HS-5 (cell line): ENCODE measurements around the gene TPST1.
"Not testable (repeated sequence)": the region's sequence is repeated elsewhere in the genome, so short reads cannot be mapped to it uniquely, and the experiment has no call there.

ENCODE experiments used
- DNase-seq: peaks from one replicate; pipeline ENCODE4 v3.0.0-alpha.2; 2012; ENCODE audit warnings: low read depth

TPST1 gene

DNA sequence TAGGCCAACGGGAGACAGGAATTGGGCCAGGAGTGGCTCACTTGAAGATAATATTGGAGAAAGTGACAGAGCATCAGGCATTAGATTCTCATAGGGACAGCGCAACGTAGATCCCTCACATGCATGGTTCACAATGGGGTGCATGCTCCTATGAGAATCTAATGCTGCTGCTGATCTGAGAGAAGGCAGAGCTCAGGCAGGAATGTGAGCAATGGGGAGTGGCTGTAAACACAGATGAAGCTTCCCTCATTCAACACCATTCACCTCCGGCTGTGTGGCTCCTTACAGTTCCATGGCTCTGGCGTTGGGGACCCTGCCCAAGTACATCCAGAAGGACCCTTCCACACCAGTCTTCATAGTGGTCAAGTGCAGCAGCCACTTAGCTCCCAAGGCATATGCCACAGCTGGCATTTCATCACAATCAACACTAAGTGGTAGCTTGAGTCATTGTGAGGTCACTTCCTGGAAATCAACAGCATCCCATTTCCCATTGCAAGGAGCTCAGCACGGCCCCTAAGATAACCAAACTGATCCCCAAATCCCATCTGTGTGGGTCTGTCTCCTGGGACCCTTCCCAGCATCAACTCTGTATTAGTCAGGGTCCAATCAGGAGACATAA, 174.5 kb downstream of the TPST1 start:
- DNase-seq = peak; percentile 64

DNA sequence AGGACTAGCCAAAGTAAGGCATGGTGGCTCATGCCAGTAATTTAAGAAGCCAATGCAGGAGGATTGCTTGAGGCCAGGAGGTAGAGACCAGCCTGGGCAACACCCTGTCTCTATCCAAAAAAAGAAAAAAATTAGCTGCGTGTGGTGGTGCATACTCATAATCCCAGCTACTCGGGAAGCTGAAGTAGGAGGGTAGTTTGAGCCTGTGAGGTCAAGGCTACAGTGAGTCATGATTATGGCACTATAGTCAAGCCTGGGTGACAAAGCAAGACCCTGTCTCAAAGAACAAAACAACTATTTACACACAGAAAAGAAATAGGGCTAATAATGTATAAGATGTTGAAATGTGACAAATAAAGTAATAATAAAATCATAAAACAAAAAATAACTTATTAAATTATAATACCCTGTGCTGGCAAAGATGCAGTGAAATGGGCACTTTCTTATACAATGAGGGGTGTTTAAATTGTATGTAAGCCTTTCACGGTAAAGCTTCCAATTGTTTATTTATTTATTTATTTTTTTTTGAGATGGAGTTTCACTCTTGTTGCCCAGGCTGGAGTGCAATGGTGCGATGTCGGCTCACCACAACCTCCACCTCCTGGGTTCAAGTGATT, 175.2 kb downstream of the TPST1 start:
- DNase-seq = peak; percentile 53

DNA sequence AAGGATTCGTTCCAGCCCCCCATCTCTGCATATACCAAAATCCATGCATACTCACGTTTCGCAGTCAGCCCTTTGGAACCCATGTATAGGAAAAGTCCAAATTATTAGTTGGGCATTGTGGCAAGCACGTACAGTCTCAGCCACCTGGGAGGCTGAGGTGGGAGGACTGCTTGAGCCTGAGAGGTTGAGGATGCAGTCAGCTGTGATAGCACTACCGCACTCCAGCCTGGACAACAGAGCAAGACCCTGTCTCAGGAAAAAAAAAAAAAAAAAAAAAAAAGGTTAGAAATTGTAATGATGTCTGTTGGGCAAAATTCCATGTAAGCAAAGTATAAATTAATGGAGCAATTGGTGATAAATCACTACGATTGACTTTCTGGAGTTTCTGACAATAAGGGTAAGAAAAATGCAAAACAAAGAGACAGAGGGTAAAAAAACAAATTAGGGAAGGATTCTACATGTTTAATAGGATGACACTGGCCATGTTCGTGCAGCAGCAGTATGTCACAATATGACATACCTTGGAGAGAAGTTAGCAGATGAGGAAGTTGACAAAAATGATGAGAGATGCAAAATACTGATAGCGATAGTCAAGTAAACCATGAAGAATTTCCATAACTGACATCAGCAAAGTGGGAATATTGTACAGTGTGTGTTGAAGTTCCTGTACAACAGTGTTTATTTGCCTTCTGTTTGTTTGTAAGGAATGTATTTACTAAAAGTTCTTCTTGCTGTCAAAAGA, 177.2 kb downstream of the TPST1 start:
- not testable (repeated sequence) for DNase-seq

DNA sequence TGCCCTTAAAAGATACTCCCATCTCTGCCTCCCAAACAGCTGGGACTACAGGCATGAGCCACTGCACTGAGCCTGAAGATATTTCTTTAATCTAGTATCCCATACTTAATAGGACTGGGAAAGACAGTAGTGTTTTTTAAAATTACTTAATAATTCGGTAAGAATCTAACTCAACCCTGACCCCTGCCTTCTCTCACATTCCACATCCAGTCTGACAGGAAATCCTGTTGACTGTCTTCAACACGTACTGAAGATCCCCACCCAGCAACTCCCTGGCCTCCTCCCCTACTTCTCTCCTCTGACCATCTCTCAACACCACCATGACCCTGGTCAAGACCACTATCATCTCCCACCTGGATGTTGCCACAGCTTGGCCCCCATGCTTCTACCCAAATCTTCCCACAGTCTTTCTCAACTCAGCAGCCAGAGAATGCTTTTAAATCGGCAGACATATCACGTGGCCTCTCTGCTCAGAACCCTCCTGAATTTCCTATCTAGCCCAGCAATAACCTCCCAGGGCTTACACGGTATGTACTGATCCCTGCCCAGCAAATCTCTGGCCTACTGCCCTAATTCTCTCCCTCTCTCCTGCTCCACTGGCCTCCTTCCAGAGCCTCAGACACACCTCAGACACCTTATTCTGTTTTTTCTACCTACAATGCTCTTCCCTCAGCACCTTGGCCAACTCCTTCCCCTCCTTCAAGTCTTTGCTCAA, 180.2 kb downstream of the TPST1 start:
- not testable (repeated sequence) for DNase-seq

DNA sequence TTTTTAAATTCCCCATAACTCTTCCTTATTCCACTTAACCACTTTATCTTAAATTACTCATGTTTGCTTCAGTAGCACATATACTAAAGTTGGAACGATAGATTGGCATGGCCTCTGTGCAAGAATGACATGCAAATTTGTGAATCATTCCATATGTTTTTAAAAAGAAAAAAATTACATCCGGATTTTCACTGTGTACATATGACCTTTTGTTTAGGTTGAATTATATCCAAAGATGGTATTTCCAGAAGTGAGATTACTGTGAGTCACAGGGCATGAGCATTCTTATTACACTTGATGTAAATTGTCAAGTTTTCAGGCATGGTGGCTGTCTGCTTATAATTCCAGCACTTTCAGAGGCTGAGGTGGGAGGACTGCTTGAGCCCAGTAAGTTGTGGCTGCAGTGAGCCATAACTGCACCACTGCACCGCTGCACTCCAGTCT, 190.0 kb downstream of the TPST1 start:
- peak; percentile 60 for DNase-seq

DNA sequence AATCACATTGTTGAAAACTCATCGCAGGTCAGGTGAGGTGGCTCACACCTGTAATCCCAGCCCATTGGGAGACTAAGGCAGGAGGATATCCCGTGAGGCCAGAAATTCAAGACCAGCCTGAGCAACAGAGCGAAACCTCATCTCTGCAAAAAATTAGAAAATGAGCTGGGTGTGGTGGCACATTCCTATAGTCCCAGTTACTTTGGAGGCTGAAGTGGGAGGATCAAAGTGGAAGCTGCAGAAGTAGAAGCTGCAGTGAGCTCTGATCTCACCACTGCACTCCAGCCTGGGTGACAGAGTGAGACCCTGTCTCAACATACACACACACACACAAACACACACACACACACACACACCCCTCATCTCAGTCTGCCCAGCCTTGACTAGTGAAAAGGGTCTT, 190.9 kb downstream of the TPST1 start:
- not testable (repeated sequence) for DNase-seq

DNA sequence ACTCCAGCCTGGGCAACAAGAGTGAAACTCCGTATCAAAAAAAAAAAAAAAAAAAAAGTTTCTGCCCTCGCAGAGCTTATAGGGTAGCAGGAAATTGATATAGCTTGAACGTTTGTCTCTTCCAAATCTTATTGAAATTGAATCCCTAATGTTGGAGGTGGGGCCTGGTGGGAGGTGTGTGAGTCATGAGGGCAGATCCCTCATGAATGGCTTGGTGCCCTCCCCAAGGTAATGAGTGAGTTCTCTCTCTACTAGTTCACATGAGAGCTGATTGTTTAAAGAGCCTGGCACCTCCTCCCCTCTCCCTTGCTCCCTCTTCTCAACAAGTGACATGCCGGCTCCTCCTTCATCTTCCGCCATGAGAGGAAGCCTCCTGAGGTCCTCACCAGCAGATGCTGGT, 193.7 kb downstream of the TPST1 start:
- not testable (repeated sequence) for DNase-seq

DNA sequence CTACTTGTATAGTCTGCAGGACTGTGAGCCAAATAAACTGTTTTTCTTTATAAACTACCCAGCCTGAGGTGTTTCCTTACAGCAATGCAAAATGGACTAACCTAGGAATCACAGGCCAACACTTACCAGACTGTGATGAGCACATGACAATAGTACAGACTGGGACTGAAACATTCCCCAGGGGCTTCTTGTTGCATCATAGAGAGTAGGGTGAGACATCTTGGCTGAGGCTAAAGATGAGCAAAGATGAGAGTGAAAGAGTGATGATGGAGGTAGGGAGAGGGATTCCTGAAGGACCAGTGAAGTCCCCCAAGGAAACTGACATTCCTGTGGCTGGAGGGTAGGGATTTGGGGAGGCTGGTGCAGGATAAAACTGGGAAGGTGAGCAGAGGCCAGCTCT, 194.4 kb downstream of the TPST1 start:
- DNase-seq = no peak

DNA sequence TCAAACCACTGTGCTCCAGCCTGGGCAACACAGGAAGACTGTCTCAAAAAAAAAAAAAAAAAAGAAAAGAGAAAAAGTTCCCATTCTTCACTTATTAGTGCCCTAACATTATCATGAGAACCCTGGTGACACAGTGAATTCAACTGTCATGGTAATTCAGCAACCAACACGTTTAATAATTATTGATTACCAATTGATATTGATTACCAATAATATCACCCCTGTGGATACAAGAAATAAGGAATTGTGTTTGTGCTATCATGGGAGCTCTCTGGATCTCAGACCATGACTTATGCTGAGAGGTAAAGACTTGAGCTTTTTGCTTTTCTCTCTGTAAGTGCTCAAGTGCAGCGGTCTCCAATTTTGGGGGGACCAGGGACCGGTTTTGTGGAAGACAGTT, 195.3 kb downstream of the TPST1 start:
- DNase-seq = no peak

DNA sequence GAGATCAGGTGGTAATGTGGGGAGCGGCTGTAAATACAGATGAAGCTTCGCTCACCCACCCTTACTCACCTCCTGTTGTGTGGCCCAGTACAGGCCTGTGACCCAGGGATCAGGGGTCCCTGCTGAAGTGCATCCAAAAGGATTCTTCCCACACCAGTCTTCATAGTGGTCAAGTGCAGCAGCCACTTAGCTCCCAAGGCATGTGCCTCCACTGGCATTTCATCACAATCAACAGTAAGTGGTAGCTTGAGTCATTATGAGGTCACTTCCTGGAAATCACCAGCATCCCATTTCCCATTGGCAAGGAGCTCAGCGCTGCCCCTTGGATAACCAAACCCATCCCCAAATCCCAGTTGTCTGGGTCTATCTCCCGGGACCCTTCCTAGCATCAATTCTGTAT, 196.0 kb downstream of the TPST1 start:
- DNase-seq = not testable (repeated sequence)

DNA sequence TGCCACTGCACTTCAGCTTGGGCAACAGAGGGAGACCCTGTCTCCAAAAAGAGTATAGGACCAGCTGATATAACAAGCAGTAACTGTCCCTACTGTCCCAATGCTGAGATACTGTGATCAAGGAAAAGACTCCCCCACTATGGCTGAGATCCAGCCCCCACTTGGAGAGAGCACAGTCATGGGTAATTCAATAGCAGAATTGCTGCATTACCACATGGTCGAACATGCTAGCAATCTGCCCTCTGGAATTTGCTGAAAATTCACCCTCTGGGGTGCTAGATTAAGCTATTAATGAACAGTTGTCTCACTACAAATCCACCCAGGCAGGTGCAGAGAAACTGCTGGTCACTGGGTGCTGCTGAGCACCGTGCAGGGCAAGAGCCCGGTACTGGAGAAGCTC, 196.8 kb downstream of the TPST1 start:
- DNase-seq = not testable (repeated sequence)

DNA sequence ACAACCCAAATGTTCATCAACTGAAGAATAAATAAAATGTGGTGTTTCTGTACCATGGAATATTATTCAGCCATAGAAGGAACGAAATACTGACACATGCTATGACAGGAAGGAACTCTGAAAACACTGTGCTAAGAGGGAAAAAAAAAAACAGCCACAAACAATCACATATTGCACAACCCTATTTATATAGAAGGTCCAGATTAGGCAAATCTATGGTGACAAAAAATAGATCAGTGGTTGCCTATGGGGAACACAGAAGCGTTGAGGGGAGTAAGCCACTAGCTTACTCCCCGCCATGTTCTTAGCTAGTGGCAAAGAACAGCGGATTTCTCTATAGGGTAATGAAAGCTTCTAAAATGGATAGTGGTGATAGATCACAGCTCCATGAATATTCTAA, 198.4 kb downstream of the TPST1 start:
- DNase-seq = no peak

DNA sequence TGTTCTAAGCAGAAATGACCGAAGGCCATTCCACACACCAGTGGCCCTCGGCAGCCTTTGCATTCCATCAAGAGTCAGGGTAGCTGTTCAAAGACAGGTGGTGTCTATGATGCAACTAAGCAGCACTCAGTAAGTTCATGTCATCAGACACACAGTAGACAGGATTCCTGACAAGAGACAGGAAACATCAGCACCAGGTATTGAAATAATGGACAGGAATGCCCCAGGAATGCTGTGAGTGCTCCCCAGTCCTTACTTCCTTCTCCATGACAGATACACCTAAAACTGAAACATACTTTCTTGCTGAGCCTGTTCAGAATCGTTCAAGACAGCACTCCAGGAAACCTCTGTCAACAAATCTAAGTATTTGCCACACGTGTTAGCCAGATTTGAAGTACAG, 204.4 kb downstream of the TPST1 start:
- no peak for DNase-seq
